ENCODE data around the gene ADARB2.

The ADARB2 gene

GRCh38 chr10:1685699-1686490 lies 51.4 kb downstream of the ADARB2 start:
- DNase-seq (ENCODE audit: low read depth): no peak

GRCh38 chr10:1684991-1685390 lies 52.3 kb downstream of the ADARB2 start:
- DNase-seq (ENCODE audit: low read depth): no peak

- no peak for DNase-seq (ENCODE audit: low read depth)
These were observed 53.7 kb downstream of the ADARB2 start for GRCh38 chr10:1683649-1684048.

GRCh38 chr10:1679821-1680650 lies 57.3 kb downstream of the ADARB2 start:
- no peak for DNase-seq (ENCODE audit: low read depth)

- no peak for DNase-seq (ENCODE audit: low read depth)
These were observed 59.2 kb downstream of the ADARB2 start for GRCh38 chr10:1678084-1678483.

- no peak for DNase-seq (ENCODE audit: low read depth)
These were observed 59.9 kb downstream of the ADARB2 start for GRCh38 chr10:1677307-1677939.

GRCh38 chr10:1674501-1674900 lies 62.8 kb downstream of the ADARB2 start:
- DNase-seq (ENCODE audit: low read depth): no peak

GRCh38 chr10:1673568-1674345 lies 63.6 kb downstream of the ADARB2 start:
- DNase-seq (ENCODE audit: low read depth): no peak

GRCh38 chr10:1672001-1672781 lies 65.1 kb downstream of the ADARB2 start:
- DNase-seq (ENCODE audit: low read depth): no peak

- no peak for DNase-seq (ENCODE audit: low read depth)
These were observed 65.8 kb downstream of the ADARB2 start for GRCh38 chr10:1671366-1672000.

GRCh38 chr10:1670541-1671365 lies 66.6 kb downstream of the ADARB2 start:
- DNase-seq (ENCODE audit: low read depth): no peak

- no peak for DNase-seq (ENCODE audit: low read depth)
These were observed 67.9 kb downstream of the ADARB2 start for GRCh38 chr10:1669433-1669832.

- no peak for DNase-seq (ENCODE audit: low read depth)
These were observed 68.9 kb downstream of the ADARB2 start for GRCh38 chr10:1668399-1668798.

- no peak for DNase-seq (ENCODE audit: low read depth)
These were observed 69.9 kb downstream of the ADARB2 start for GRCh38 chr10:1667392-1667791.

- DNase-seq (ENCODE audit: low read depth): no peak
These were observed 71.2 kb downstream of the ADARB2 start for GRCh38 chr10:1666147-1666546.

GRCh38 chr10:1665681-1666080 lies 71.6 kb downstream of the ADARB2 start:
- DNase-seq (ENCODE audit: low read depth): no peak

- DNase-seq (ENCODE audit: low read depth): no peak
These were observed 72.2 kb downstream of the ADARB2 start for GRCh38 chr10:1665021-1665661.

GRCh38 chr10:1664333-1664964 lies 72.9 kb downstream of the ADARB2 start:
- DNase-seq (ENCODE audit: low read depth): no peak

GRCh38 chr10:1663226-1663625 lies 74.1 kb downstream of the ADARB2 start:
- no peak for DNase-seq (ENCODE audit: low read depth)

All from HS-5 (cell line).